Smooth muscle cell (in vitro differentiated cells): ENCODE data around the gene UBL7. TPM values are rescaled to one million over a fixed set of nuclear protein-coding genes. Genes with fewer than 3 reads are reported as not detected.

ENCODE experiments used
- DNase-seq: peaks from one replicate; lab custom pipeline; 2025; ENCODE audit not compliant: unreplicated experiment; lab: John Stamatoyannopoulos, UW
- H2AFZ ChIP-seq: fragments of 200-600 bp; sonication (generic); 2 replicates; pipeline ENCODE4 v1.6.0; 2016; ENCODE audit warnings: antibody characterized with exemption, low read depth, mild to moderate bottlenecking
- H3F3A ChIP-seq: fragments of 200-600 bp; sonication (generic); 2 replicates; pipeline ENCODE4 v1.6.0; 2017; ENCODE audit warnings: antibody characterized with exemption, low read depth
- H3K27ac ChIP-seq: fragments of 200-600 bp; sonication (generic); 2 replicates; pipeline ENCODE4 v1.5.1; 2016; ENCODE audit warnings: low read depth, mild to moderate bottlenecking
- H3K27me3 ChIP-seq: fragments of 200-600 bp; sonication (generic); 2 replicates; pipeline ENCODE4 v1.6.1; 2016; ENCODE audit warnings: low read depth, mild to moderate bottlenecking
- H3K36me3 ChIP-seq: fragments of 200-600 bp; sonication (generic); 2 replicates; pipeline ENCODE4 v1.5.1; 2016; ENCODE audit warnings: low read depth
- H3K4me1 ChIP-seq: fragments of 200-600 bp; sonication (generic); 2 replicates; pipeline ENCODE4 v1.5.1; 2016; ENCODE audit warnings: low read depth
- H3K4me2 ChIP-seq: fragments of 200-600 bp; sonication (generic); 2 replicates; pipeline ENCODE4 v1.6.0; 2016; ENCODE audit warnings: mild to moderate bottlenecking
- H3K4me3 ChIP-seq: fragments of 200-600 bp; sonication (generic); 2 replicates; pipeline ENCODE4 v1.5.1; 2016; ENCODE audit warnings: mild to moderate bottlenecking
- H3K79me2 ChIP-seq: fragments of 200-600 bp; sonication (generic); 2 replicates; pipeline ENCODE4 v1.6.0; 2016; ENCODE audit warnings: low read depth, mild to moderate bottlenecking
- H3K9ac ChIP-seq: fragments of 200-600 bp; sonication (generic); 2 replicates; pipeline ENCODE4 v1.6.0; 2016; ENCODE audit warnings: low read depth
- H3K9me3 ChIP-seq: fragments of 200-600 bp; sonication (generic); replicated peaks from 2 replicates; pipeline ENCODE4 v1.5.1; 2016; ENCODE audit warnings: low read depth
- H4K20me1 ChIP-seq: fragments of 200-600 bp; sonication (generic); 2 replicates; pipeline ENCODE4 v1.6.0; 2016; ENCODE audit warnings: low read depth
- CTCF ChIP-seq: fragments of 200-600 bp; sonication (generic); IDR thresholded peaks from 2 replicates; pipeline ENCODE4 v1.5.1; 2017; ENCODE audit warnings: borderline replicate concordance, mild to moderate bottlenecking, antibody characterized with exemption; ENCODE audit not compliant: insufficient read depth, poor library complexity, severe bottlenecking
- WGBS: methylation state at CpG from one replicate; pipeline ENCODE4 v1.1.7; 2016; ENCODE audit warnings: low lambda C conversion rate; 5-methylcytosine and 5-hydroxymethylcytosine counted together
- polyA plus RNA-seq: library from polyadenylated mRNA; unstranded; fragments of >200 nt; fragmentation: Nextera tagmentation; extraction: Ambion mirVana; gene quantifications from 2 replicates; pipeline ENCODE4 v1.2.1, GENCODE V29; 2016
- total RNA-seq: library from RNA; depleted of rRNA; stranded (reverse); fragments of >200 nt; gene quantifications from 2 replicates; pipeline ENCODE4 v1.2.3, GENCODE V29; 2014

The UBL7 gene
- total and polyA plus RNA-seq, 2 experiments from 2014 or later = 60.6 to 64.4 TPM

- H3F3A ChIP-seq = peaks cover 6% of the 10 kb centered on the region
- H3K27ac ChIP-seq = peak overlapping the region; percentile 92
- H2AFZ ChIP-seq = no peak overlapping the region
- H3K9ac ChIP-seq = peak overlapping the region; percentile 61
- no peaks in the 10 kb centered on the region for H3K27me3 ChIP-seq
- no peak for TF ChIP-seq CTCF
- H3K4me2 ChIP-seq = peak overlapping the region; percentile 69
- peaks cover 99% of the 10 kb centered on the region for H4K20me1 ChIP-seq
- WGBS = 92% methylated on average over 18 of the region's 20 CpGs
- H3K79me2 ChIP-seq = peaks cover 69% of the 10 kb centered on the region
- no peak overlapping the region for H3K4me3 ChIP-seq
- no peak for DNase-seq
- H3K36me3 ChIP-seq = no peaks in the 10 kb centered on the region
- H3K9me3 ChIP-seq = no peaks in the 10 kb centered on the region
- H3K4me1 ChIP-seq = peaks cover 32% of the 10 kb centered on the region
These were observed 39.4 kb downstream of the UBL7 start for GRCh38 chr15:74421302-74422245.

DNA sequence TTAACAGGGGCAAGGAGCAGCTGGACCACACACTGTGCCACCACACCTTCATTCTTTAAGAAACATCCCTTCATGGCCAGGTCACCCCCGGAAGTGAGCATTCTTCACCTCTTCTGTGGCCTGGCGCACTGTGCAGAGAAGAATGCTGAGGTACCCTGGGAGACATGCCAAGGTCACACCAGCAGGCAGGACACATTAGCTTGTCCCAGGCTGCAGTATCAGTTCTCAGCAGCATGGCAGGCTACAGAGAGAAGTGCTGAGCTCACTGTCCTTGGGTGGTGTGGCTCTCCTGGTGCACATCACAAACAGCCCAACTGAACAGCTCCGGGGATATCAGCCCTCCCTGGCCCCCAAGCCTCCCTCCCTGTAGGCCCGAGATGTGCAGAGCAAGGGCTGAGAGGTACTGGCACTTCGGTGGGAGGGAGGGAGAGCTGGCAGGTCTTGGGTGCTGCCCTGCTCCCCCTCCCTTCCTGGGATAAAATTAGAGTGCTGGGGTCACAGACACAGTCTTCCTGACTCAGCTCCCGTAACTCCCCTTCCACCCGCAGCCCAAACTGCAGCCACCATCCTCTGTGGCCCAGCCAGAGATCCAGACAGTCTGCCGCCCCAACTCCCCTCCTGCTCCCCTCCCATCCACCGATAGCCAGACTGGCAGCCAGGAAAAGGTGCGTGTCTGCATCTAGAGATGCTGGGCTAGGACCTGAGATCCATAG is 40.6 kb downstream of the UBL7 start:
- Histone ChIP-seq H3K4me3 (no peak overlapping the region), H3K79me2 (peaks cover 58% of the 10 kb centered on the region)

DNA sequence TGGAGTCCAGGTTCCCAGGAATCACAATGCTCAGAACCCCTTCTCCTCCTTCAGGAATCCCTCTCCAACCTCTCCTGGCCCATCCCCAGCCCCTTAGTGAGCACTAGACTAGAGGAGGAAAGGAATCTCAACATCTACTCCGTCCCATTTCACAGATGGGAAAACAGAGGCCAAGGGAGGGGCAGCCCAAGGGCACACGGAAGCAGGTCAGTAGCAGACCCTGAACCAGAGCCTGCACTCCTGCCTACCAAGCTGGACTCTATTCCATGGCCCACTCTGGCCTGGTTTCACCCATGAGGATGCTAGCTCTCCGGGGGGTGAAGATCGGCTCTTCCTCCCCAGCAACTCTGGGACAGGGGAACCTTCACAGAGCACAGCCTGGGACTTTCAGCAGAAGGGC is 41.5 kb downstream of the UBL7 start:
- Histone ChIP-seq H4K20me1 (peaks cover 77% of the 10 kb centered on the region), H3K9ac (no peak overlapping the region), H3K27me3 (no peaks in the 10 kb centered on the region), H2AFZ (no peak overlapping the region), H3K79me2 (peaks cover 49% of the 10 kb centered on the region), H3F3A (peaks cover 6% of the 10 kb centered on the region), H3K4me3 (no peak overlapping the region), H3K36me3 (no peaks in the 10 kb centered on the region), H3K27ac (peak overlapping the region; percentile 14), H3K4me1 (peaks cover 32% of the 10 kb centered on the region), H3K9me3 (no peaks in the 10 kb centered on the region), H3K4me2 (no peak overlapping the region)
- TF ChIP-seq CTCF = no peak
- DNase-seq = no peak
- WGBS = 96% methylated on average over 4 of the region's 4 CpGs

More for the DNA sequence above, 40.6 kb downstream of the UBL7 start:
- H3K27me3 ChIP-seq = no peaks in the 10 kb centered on the region
- peaks cover 86% of the 10 kb centered on the region for H4K20me1 ChIP-seq
- 76% methylated on average over 10 of the region's 10 CpGs for WGBS
- H3K4me1 ChIP-seq = peaks cover 32% of the 10 kb centered on the region
- H3F3A ChIP-seq = peaks cover 6% of the 10 kb centered on the region
- no peak for TF ChIP-seq CTCF
- peak overlapping the region; percentile 92 for H3K27ac ChIP-seq
- H3K9me3 ChIP-seq = no peaks in the 10 kb centered on the region
- DNase-seq = no peak
- H3K36me3 ChIP-seq = no peaks in the 10 kb centered on the region
- no peak overlapping the region for H2AFZ ChIP-seq
- H3K9ac ChIP-seq = no peak overlapping the region
- peak overlapping the region; percentile 22 for H3K4me2 ChIP-seq
